ENCODE measurements around the gene PDGFA. TPM values are rescaled to one million over a fixed set of nuclear protein-coding genes. Genes with fewer than 3 reads are reported as not detected.

The PDGFA gene
- total and polyA plus RNA-seq, 2 experiments from 2014 or later, result 35.6 to 43.1 TPM

DNA sequence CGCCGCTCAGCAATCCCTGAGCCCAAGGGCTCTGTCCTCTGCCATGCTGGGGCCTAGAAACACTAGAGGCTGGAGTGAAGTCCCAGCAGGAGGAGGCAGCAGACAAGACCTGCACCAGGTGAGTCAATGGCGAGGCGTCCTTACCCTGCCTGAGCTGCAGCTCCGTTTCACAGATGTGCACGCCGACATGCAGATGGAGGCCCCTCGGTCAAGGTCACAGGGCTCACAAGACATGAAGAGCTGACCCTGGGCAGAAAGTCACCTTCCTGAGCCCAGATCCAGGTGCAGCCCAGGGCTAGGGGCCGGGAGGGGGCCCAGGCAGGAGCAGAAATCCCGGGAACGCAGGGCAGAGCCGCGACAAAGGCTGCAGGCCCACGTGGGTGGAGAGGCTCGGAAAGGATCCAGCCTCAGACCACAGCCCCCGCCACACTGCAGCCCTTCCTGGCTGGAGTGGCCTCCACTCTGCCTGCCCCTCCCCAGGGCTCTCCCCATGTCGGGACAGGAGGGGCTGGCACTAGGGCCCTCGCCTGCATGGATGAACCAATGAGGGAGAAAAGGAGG lies 23.8 kb downstream of the PDGFA start:
- no peak overlapping the region for H2AFZ ChIP-seq
- H3K4me1 Mint-ChIP-seq, result peaks cover 14% of the 10 kb centered on the region; the same call in 2 of the 3 replicates
- no peak overlapping the region for H3K4me3 Mint-ChIP-seq
- H3K79me2 ChIP-seq (replicated peaks; ENCODE audit: insufficient read depth), result no peaks in the 10 kb centered on the region
- peaks cover 11% of the 10 kb centered on the region for H3K27me3 Mint-ChIP-seq (ENCODE audit: insufficient read depth, low read depth, poor library complexity)
- peak; percentile 19 for ATAC-seq
- TF ChIP-seq, protein P1, sequence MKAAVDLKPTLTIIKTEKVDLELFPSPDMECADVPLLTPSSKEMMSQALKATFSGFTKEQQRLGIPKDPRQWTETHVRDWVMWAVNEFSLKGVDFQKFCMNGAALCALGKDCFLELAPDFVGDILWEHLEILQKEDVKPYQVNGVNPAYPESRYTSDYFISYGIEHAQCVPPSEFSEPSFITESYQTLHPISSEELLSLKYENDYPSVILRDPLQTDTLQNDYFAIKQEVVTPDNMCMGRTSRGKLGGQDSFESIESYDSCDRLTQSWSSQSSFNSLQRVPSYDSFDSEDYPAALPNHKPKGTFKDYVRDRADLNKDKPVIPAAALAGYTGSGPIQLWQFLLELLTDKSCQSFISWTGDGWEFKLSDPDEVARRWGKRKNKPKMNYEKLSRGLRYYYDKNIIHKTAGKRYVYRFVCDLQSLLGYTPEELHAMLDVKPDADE (IDR thresholded peaks at IDR 0.05), result no peak
- no peak for TF ChIP-seq EZH2 (IDR thresholded peaks at IDR 0.05; ENCODE audit: low read depth, unreplicated experiment)
- TF ChIP-seq NANOG (IDR thresholded peaks at IDR 0.05; ENCODE audit: borderline replicate concordance), result no peak
- no peak for TF ChIP-seq JUNB (IDR thresholded peaks at IDR 0.05; ENCODE audit: unreplicated experiment)
- TF ChIP-seq ZNF114 (CRISPR knock-in tag; IDR thresholded peaks at IDR 0.05), result no peak
- no peak for TF ChIP-seq CTCF (conservative IDR thresholded peaks at IDR 0.05; ENCODE audit: low read depth in 2 of 2)
- no peaks in the 10 kb centered on the region for H3K4me1 ChIP-seq (ENCODE audit: insufficient read depth)
- no peak overlapping the region for H3K27ac ChIP-seq (ENCODE audit: low read depth)
- DNase-seq (ENCODE audit: low spot score), result no peak
- no peaks in the 10 kb centered on the region for H3F3A ChIP-seq (replicated peaks; ENCODE audit: low read depth)
- H3K27me3 ChIP-seq (ENCODE audit: insufficient read depth), result no peaks in the 10 kb centered on the region
- H3K4me3 ChIP-seq, result no peak overlapping the region
- H3K9me2 ChIP-seq (ENCODE audit: insufficient read depth), result no peaks in the 10 kb centered on the region
- peaks cover 58% of the 10 kb centered on the region for H3K36me3 Mint-ChIP-seq (ENCODE audit: low read depth)
- H3K36me3 ChIP-seq (ENCODE audit: insufficient read depth), result no peaks in the 10 kb centered on the region
- H3K9me3 Mint-ChIP-seq, result peaks cover 10% of the 10 kb centered on the region; the same call in 2 of the 3 replicates
- H3K4me2 ChIP-seq, result no peak overlapping the region
- peaks cover 5% of the 10 kb centered on the region for H4K20me1 ChIP-seq (replicated peaks; ENCODE audit: insufficient read depth)
- no peak overlapping the region for H3K27ac Mint-ChIP-seq

DNA sequence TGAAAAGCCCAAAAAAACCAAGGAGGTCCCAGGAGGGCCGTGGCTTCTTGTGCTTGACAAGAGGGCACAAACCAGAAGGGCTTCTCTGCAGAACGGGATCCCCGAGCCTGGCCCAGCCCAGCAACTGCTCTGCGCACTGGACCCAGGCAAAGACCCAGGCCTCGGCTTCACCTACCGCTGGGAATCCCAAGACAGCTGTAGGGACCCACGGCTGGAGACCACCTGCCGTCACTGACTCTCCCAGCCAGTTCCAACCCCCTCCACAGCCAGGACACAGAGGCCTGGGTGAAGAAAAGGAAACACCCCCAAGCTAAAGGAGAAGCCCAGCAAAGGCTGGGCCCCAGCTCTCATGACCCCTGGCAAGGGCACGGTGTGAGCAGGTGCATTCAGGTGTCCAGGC lies 24.3 kb downstream of the PDGFA start:
- no peak overlapping the region for H3K4me2 ChIP-seq
- Mint-ChIP-seq H3K4me1 (peaks cover 14% of the 10 kb centered on the region; the same call in 2 of the 3 replicates), H3K4me3 (no peak overlapping the region), H3K36me3 (ENCODE audit: low read depth) (peaks cover 53% of the 10 kb centered on the region), H3K9me3 (peaks cover 10% of the 10 kb centered on the region; the same call in 2 of the 3 replicates), H3K27ac (no peak overlapping the region), H3K27me3 (ENCODE audit: insufficient read depth, low read depth, poor library complexity) (peaks cover 12% of the 10 kb centered on the region)
- H4K20me1 ChIP-seq (replicated peaks; ENCODE audit: insufficient read depth), result peaks cover 5% of the 10 kb centered on the region
- no peaks in the 10 kb centered on the region for H3F3A ChIP-seq (replicated peaks; ENCODE audit: low read depth)
- no peaks in the 10 kb centered on the region for H3K4me1 ChIP-seq (ENCODE audit: insufficient read depth)
- H3K79me2 ChIP-seq (replicated peaks; ENCODE audit: insufficient read depth), result no peaks in the 10 kb centered on the region
- H3K27me3 ChIP-seq (ENCODE audit: insufficient read depth), result no peaks in the 10 kb centered on the region
- no peak overlapping the region for H3K27ac ChIP-seq (ENCODE audit: low read depth)
- H2AFZ ChIP-seq, result no peak overlapping the region
- H3K9me2 ChIP-seq (ENCODE audit: insufficient read depth), result no peaks in the 10 kb centered on the region
- no peaks in the 10 kb centered on the region for H3K36me3 ChIP-seq (ENCODE audit: insufficient read depth)
- no peak for ATAC-seq
- no peak overlapping the region for H3K4me3 ChIP-seq
- DNase-seq (ENCODE audit: low spot score), result no peak
- TF ChIP-seq NANOG (IDR thresholded peaks at IDR 0.05; ENCODE audit: borderline replicate concordance) (no peak), ZNF114 (CRISPR knock-in tag; IDR thresholded peaks at IDR 0.05) (no peak), CTCF (conservative IDR thresholded peaks at IDR 0.05; ENCODE audit: low read depth in 2 of 2) (no peak)
- TF ChIP-seq, protein P2, sequence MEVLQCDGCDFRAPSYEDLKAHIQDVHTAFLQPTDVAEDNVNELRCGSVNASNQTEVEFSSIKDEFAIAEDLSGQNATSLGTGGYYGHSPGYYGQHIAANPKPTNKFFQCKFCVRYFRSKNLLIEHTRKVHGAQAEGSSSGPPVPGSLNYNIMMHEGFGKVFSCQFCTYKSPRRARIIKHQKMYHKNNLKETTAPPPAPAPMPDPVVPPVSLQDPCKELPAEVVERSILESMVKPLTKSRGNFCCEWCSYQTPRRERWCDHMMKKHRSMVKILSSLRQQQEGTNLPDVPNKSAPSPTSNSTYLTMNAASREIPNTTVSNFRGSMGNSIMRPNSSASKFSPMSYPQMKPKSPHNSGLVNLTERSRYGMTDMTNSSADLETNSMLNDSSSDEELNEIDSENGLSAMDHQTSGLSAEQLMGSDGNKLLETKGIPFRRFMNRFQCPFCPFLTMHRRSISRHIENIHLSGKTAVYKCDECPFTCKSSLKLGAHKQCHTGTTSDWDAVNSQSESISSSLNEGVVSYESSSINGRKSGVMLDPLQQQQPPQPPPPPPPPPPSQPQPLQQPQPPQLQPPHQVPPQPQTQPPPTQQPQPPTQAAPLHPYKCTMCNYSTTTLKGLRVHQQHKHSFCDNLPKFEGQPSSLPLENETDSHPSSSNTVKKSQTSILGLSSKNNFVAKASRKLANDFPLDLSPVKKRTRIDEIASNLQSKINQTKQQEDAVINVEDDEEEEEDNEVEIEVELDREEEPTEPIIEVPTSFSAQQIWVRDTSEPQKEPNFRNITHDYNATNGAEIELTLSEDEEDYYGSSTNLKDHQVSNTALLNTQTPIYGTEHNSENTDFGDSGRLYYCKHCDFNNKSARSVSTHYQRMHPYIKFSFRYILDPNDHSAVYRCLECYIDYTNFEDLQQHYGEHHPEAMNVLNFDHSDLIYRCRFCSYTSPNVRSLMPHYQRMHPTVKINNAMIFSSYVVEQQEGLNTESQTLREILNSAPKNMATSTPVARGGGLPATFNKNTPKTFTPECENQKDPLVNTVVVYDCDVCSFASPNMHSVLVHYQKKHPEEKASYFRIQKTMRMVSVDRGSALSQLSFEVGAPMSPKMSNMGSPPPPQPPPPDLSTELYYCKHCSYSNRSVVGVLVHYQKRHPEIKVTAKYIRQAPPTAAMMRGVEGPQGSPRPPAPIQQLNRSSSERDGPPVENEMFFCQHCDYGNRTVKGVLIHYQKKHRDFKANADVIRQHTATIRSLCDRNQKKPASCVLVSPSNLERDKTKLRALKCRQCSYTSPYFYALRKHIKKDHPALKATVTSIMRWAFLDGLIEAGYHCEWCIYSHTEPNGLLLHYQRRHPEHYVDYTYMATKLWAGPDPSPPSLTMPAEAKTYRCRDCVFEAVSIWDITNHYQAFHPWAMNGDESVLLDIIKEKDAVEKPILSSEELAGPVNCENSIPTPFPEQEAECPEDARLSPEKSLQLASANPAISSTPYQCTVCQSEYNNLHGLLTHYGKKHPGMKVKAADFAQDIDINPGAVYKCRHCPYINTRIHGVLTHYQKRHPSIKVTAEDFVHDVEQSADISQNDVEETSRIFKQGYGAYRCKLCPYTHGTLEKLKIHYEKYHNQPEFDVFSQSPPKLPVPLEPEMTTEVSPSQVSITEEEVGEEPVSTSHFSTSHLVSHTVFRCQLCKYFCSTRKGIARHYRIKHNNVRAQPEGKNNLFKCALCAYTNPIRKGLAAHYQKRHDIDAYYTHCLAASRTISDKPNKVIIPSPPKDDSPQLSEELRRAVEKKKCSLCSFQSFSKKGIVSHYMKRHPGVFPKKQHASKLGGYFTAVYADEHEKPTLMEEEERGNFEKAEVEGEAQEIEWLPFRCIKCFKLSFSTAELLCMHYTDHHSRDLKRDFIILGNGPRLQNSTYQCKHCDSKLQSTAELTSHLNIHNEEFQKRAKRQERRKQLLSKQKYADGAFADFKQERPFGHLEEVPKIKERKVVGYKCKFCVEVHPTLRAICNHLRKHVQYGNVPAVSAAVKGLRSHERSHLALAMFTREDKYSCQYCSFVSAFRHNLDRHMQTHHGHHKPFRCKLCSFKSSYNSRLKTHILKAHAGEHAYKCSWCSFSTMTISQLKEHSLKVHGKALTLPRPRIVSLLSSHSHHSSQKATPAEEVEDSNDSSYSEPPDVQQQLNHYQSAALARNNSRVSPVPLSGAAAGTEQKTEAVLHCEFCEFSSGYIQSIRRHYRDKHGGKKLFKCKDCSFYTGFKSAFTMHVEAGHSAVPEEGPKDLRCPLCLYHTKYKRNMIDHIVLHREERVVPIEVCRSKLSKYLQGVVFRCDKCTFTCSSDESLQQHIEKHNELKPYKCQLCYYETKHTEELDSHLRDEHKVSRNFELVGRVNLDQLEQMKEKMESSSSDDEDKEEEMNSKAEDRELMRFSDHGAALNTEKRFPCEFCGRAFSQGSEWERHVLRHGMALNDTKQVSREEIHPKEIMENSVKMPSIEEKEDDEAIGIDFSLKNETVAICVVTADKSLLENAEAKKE (CRISPR knock-in tag; IDR thresholded peaks at IDR 0.05), result no peak
- TF ChIP-seq, protein P1 (IDR thresholded peaks at IDR 0.05), result no peak

Measured in GM23338 (cell line).